Measurements from ENCODE around the gene TP53I3. TPM values are rescaled to one million over a fixed set of nuclear protein-coding genes. Genes with fewer than 3 reads are reported as not detected.
A peak's percentile ranks its signal among the peaks of the same experiment; 100 is the strongest.
"Not testable (repeated sequence)": the region's sequence is repeated elsewhere in the genome, so short reads cannot be mapped to it uniquely, and the experiment has no call there.

Gene TP53I3
- polyA plus RNA-seq, 1 experiment = 45.1 TPM

- CTCF ChIA-PET = no interaction called here
- Histone ChIP-seq H3K4me3 (ENCODE audit: low read depth, low read length) (peak overlapping the region; percentile 81), H3K27me3 (ENCODE audit: control insufficient read depth, insufficient read depth, low read length) (no peaks in the 10 kb centered on the region), H3K36me3 (ENCODE audit: control insufficient read depth, insufficient read depth, low read length) (no peaks in the 10 kb centered on the region)
- POLR2A ChIA-PET = no interaction called here
- DNase-seq (ENCODE audit: low read depth) = no peak
- no peak for TF ChIP-seq CTCF (IDR thresholded peaks at IDR 0.05; ENCODE audit: insufficient read depth, low read depth, low read length)
Observed at GRCh38 chr2:24045511-24046508, 38.8 kb downstream of the TP53I3 start.

GRCh38 chr2:24043133-24043532, 41.5 kb downstream of the TP53I3 start:
- H3K36me3 ChIP-seq (ENCODE audit: control insufficient read depth, insufficient read depth, low read length); CTCF ChIA-PET; H3K4me3 ChIP-seq (ENCODE audit: low read depth, low read length); DNase-seq (ENCODE audit: low read depth); POLR2A ChIA-PET; H3K27me3 ChIP-seq (ENCODE audit: control insufficient read depth, insufficient read depth, low read length): not testable (repeated sequence)

GRCh38 chr2:24040511-24040910, 44.1 kb downstream of the TP53I3 start:
- DNase-seq (ENCODE audit: low read depth) = no peak
- H3K27me3 ChIP-seq (ENCODE audit: control insufficient read depth, insufficient read depth, low read length) = no peaks in the 10 kb centered on the region
- TF ChIP-seq CTCF (IDR thresholded peaks at IDR 0.05; ENCODE audit: insufficient read depth, low read depth, low read length) = no peak
- ChIA-PET CTCF (no interaction called here), POLR2A (no interaction called here)
- H3K4me3 ChIP-seq (ENCODE audit: low read depth, low read length) = no peak overlapping the region
- H3K36me3 ChIP-seq (ENCODE audit: control insufficient read depth, insufficient read depth, low read length) = peaks cover 5% of the 10 kb centered on the region; the same call in 1 of the 2 replicates

GRCh38 chr2:24038786-24039499, 45.7 kb downstream of the TP53I3 start:
- Histone ChIP-seq H3K27me3 (ENCODE audit: control insufficient read depth, insufficient read depth, low read length) (no peaks in the 10 kb centered on the region), H3K4me3 (ENCODE audit: low read depth, low read length) (no peak overlapping the region), H3K36me3 (ENCODE audit: control insufficient read depth, insufficient read depth, low read length) (peaks cover 5% of the 10 kb centered on the region; the same call in 1 of the 2 replicates)
- no peak for TF ChIP-seq CTCF (IDR thresholded peaks at IDR 0.05; ENCODE audit: insufficient read depth, low read depth, low read length)
- ChIA-PET POLR2A (no interaction called here), CTCF (no interaction called here)
- DNase-seq (ENCODE audit: low read depth) = no peak

Small RNA genes lying within 50 kb of the gene (small RNA-seq; reads per million reads assigned to genes)
- gene RNU6-370P (ENCODE audit: insufficient read length, low read depth, low replicate concordance) = not detected

Other genes starting within 250 kb of the TP53I3 start
- 1.5 and 2.9 TPM in 2 replicates for gene ATAD2B, start 157.7 kb downstream of the TP53I3 start, polyA plus RNA-seq (2011; rRNA removed)
- gene UBXN2A, start 144.4 kb downstream of the TP53I3 start, polyA plus RNA-seq (2011; rRNA removed) = 5.8 and 7.9 TPM in 2 replicates
- 0.06 and 0.10 TPM in 2 replicates for gene MFSD2B, start 74.7 kb downstream of the TP53I3 start, polyA plus RNA-seq (2011; rRNA removed)
- 10.9 and 12.8 TPM in 2 replicates for gene WDCP, start 37.4 kb downstream of the TP53I3 start, polyA plus RNA-seq (2011; rRNA removed)
- gene FKBP1B, start 35.1 kb downstream of the TP53I3 start, polyA plus RNA-seq (2011; rRNA removed) = 13.5 and 15.9 TPM in 2 replicates
- gene SF3B6, start 8.5 kb downstream of the TP53I3 start, polyA plus RNA-seq (2011; rRNA removed) = 107 and 199 TPM in 2 replicates
- 0.40 and 0.65 TPM in 2 replicates for gene PFN4, start 38.5 kb upstream of the TP53I3 start, polyA plus RNA-seq (2011; rRNA removed)
- 4.2 and 7.6 TPM in 2 replicates for gene FAM228B, start 38.6 kb upstream of the TP53I3 start, polyA plus RNA-seq (2011; rRNA removed)
- 0.17 and 0.23 TPM in 2 replicates for gene FAM228A, start 90.2 kb upstream of the TP53I3 start, polyA plus RNA-seq (2011; rRNA removed)

Measured in BJ (cell line).